Limb (tissue), 2 donors: Measurements from ENCODE around the gene FOXJ1.

Experiments
- DNase-seq, 2 donors: peaks; one replicate each; pipeline ENCODE4 v3.0.0-alpha.2; 2016; ENCODE audit errors: extremely low spot score in 2 of 2

The FOXJ1 gene

GRCh38 chr17:76140661-76141211 lies 309 bp downstream of the FOXJ1 start:
- no peak for DNase-seq

- DNase-seq = peak in 1 of 2 donors; percentile 61
Measured at GRCh38 chr17:76139801-76140660, 1.0 kb downstream of the FOXJ1 start.

- DNase-seq = no peak
Measured at GRCh38 chr17:76138896-76139752, 1.9 kb downstream of the FOXJ1 start.

DNA sequence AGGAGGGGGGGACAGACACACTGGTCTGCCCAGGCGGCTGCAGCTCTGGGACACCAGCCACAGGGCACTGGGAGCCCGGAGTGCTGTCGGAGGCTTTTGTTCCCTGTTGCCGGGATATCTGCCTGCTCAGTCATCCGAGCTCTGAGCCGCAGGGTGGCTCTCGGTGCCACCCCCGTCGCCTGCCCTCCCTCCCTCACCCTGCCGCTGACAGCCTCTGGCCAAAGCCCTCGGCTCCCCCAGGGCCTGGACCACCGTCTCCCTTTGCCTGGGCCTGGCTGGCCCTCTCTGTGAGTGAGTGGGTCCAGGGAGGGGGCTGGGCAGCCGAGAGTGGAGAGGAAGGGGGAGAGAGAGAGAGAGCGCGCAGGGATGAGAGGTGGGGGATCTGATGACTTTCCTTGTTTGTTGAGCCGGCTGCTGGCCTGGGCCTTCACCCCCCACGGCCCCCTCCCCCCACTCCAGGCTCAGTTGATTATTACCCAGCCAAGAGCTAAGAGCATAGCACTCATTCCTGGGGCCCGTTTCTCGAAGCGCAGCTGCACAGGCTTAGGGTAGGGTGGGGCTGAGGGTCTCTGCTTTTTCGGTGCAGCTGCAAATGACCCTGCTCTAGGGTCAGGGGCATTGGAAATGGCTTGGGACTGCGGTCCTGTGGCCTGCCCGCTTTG lies 2.7 kb downstream of the FOXJ1 start:
- DNase-seq = peak in 1 of 2 donors; percentile 71

DNA sequence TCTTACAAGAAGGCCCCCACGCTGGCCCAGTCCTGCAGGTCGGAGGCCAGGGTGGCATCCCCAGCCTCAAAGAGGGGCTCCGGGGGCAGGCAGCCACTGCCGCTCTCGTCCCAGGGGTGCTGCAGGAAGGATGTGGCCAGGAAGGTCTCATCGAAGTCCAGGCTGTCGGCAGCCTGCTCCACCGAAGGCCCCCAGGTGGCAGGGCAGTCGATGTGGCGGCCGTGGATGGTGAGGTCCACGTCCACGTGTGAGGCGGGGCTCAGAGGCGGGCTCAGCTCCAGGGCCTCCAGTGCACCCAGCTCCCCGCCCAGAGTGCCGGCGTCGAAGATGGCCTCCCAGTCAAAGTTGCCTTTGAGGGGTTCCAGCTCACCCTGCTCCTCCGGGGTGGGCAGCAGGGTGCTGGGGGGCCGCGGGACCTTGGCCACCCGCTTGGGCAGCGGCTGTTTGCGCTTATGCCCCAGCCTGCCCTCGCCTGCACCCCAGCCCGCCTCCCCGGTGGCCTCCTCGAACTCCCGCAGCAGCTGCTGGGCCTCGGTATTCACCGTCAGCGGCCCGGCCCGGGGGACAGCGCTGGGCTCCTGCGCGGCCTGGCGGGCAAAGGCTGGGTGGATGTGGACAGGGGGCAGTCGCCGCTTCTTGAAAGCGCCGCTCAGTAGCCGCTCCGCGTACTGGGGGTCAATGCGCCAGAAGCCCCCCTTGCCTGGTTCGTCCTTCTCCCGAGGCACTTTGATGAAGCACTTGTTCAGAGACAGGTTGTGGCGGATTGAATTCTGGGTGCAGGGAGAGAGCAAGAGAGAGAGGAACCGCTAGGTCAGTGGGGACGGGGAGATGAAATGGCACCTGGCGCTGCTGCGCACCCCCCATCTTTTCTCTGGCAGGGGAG lies 3.5 kb downstream of the FOXJ1 start:
- no peak for DNase-seq

DNA sequence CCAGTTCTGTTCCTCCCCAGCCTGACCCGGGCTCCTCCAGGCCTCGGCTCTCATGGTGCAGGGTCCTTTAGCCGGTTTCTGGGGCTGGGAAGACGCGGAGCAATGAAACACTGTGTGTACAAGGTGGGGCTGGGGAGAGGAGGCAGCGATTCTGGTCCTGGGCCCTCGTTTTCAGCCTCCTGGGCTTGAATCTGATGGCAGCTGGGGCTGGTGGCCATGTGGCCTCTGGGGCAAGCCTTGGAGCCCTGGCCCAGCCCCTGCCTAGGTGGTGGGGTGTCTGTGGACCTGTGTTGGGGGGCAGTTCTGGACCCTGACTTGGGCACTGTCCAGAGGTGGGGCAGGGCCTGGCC lies 4.1 kb downstream of the FOXJ1 start:
- DNase-seq = no peak

DNA sequence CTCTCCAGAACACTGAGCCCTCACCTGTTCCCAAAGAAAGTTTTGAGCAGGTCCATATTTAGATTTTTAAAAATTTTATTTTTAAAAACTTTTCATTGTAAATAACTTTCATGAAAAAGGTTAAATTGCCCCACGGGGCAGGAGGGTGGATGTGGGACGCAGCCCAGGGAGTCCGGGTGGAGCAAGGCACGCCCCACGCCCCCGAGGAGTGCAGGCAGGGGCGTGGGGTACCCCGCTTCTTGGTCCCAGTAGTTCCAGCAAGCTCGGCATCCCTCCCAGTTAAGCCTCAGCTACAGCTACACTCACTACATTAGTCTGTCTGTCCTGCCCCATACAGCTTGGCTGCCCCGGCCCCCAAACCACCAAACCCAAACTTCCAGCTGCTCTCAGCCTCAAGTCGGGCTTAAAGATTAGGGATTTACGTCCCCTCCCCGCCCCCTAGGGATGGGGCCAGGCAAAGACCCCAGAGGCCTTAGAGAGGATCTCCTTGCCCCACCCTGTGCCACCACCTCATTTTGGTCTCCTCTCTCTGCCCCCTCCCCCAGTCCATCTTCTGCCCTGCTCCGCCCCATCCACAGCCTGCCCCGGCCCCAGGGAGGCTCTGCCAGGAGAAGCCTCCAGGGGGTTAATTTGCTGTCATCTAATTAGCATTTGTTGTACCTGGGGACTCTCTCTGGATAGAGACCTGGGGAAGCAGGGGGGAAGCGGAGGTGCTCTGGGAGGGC lies 4.6 kb downstream of the FOXJ1 start:
- no peak for DNase-seq

GRCh38 chr17:76135810-76136188 lies 5.2 kb downstream of the FOXJ1 start:
- no peak for DNase-seq

DNA sequence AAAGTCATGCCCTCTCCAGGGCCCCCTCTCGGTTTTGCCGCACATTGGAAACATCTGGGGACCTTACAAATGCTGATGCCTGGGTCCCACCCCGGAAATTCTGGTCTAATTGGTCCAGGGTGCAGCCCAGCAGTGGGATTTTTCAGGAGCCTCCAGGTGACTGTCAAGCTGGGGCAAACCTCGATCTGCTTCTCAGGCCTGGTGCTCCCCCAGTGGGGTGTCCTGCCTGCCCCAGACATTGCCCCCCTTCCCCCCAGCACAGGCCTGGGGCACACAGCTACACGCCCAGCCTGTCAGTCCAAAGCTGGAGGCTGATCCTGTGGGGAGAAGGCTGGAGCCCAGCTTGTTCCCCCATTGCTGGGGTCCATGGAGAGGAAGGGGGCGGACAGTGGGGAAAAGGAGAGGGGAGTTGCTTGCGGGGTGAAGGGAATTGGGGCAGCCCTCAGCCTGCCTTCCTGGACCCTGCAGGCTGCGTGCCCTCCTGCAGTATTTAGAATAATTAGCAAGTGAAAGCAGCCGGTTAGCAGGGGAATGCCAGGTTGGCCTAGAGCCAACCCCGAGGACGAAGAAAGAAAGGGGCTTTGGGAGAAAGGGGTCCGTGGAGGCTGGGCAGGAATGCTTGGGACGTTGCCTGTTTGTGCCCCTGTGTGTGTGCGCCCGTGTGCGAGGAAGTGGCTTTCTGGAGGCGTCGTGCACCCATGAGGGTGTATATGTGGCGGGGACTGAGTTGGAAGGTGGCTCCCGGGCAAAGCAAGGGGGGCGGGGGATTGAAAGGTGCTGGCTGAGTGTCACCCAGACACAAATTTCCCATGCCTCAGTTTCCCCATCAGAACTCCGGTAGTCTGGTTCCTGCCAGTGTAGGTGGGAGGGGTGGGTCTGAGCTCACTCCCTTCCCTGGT lies 5.9 kb downstream of the FOXJ1 start:
- DNase-seq = no peak

DNA sequence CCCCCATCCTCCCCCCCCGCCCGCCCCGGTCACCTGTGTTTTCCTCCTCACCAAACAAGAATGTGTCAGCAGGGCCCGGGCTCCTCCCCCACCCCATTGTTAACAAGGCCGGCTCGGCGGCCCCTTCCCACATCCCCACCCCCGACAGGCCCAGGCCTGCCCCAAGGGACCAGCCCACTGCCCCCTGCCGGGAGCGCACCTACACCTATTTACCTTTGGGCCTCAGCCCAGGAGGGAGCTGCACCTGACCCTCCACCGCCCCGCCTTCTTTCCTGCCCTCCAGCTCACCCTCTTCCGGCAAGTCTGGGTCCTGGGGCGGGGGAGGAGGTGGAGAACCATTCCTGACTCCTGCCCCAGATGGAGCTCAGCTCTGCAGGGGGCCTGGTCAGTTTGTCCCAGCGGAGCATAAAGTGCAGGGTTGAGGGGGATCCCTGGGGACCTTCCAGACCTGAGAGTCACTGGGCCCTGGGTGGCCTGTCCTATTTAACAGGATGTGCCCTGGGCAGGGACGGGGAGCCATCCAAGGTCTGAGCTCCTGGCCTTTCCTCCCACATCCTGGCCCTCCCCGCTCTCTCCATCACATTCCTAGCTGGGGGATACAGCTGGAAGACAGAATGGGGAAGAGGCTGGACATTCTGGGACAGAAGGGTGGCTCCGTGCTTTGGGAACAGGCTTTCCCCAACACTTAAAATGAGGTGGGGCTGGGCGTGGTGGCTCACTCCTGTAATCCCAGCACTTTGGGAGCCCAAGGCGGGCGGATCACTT lies 8.3 kb downstream of the FOXJ1 start:
- DNase-seq = no peak

GRCh38 chr17:76131692-76132573 lies 9.1 kb downstream of the FOXJ1 start:
- DNase-seq = no peak

- DNase-seq = no peak
Measured at GRCh38 chr17:76131051-76131691, 9.9 kb downstream of the FOXJ1 start.

GRCh38 chr17:76130473-76130872 lies 10.6 kb downstream of the FOXJ1 start:
- no peak for DNase-seq

- DNase-seq = no peak
Measured at GRCh38 chr17:76125922-76126321, 15.1 kb downstream of the FOXJ1 start.

DNA sequence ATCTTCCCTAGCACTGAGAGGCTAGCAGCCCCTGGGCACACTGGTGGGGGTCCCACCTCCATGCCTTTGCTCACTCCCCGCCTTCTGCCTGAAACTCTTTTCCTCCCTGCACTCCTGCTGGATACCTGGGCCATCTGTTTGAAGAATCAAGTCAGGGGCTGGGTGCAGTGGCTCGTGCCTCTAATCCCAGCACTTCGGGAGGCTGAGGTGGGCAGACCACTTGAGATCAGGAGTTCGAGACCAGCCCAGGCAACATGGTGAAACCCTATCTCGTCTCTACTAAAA lies 15.7 kb downstream of the FOXJ1 start:
- DNase-seq = no peak

DNA sequence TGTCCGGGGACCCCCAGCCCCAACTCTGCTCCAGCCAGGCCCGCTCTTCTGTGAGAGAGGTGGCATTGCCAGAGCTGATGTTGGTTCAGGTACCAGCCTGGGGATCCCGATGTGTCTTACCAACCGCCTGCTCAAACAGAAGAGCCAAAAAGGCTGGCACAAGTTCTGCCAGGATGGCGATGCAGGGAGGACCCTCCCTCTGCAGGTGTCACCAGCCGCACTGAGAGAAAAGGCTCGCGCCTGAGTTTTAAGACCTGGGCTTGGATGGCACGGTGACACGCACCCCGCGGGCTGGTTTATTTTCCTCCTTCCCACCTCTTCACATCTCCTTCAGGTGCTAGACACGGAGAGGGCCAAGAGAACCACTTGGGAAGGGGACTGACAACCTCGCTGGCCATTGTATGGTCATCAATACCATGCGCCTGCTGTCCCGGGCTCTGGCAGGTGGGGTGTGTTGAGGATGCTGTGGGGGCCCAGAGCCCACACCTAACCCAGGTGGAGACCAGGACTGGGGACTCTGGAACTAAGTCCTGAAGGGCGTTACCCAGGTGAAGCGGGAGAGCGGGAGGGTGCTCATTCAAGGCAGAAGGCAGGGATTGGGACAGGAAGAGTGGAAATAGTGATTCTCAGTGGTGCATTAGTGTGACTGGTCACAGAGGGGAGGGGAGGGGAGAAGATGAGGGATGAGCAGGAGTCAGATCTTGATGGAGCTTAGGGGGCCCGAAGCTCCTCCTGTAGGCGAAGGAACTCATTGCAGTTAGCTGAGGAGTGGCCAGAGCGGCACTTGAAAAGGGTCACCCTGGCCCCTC lies 16.3 kb downstream of the FOXJ1 start:
- no peak for DNase-seq
